Measurements from ENCODE around the gene SGCE. TPM values are rescaled to one million over a fixed set of nuclear protein-coding genes. Genes with fewer than 3 reads are reported as not detected.

Gene SGCE
- total and polyA plus RNA-seq, 10 of the 15 experiments (the other 5 are each of a cell fraction or from before 2014, with no cell fraction given) = 30.5 to 80.1 (median 49.2) TPM

GRCh38 chr7:94657771-94658693 is 2.1 kb upstream of the SGCE start (continued):
- TF ChIP-seq HDGF (IDR thresholded peaks at IDR 0.05) = peak; percentile 76
- no peak for TF ChIP-seq JUNB (IDR thresholded peaks at IDR 0.05)
- TF ChIP-seq ATF7 (IDR thresholded peaks at IDR 0.05; ENCODE audit: low read depth) = no peak
- TF ChIP-seq CTCF (IDR thresholded peaks at IDR 0.05 in 2 of 3, conservative IDR thresholded peaks at IDR 0.05 in 1 of 3; ENCODE audit: control insufficient read depth in 2 of 3, extremely low read depth in 1 of 3, insufficient read depth in 1 of 3, low read depth in 3 of 3, low read length in 3 of 3) = peak in 1 of 3 experiments; percentile 16; a peak in 1 of 6 replicates
- no peak for TF ChIP-seq NFXL1 (IDR thresholded peaks at IDR 0.05; ENCODE audit: borderline replicate concordance)
- TF ChIP-seq ZNF592 (IDR thresholded peaks at IDR 0.05) = no peak
- TF ChIP-seq MTA3 (IDR thresholded peaks at IDR 0.05; ENCODE audit: borderline replicate concordance, low read length) = no peak
- no peak for TF ChIP-seq BCLAF1 (IDR thresholded peaks at IDR 0.05)
- TF ChIP-seq E2F8 (IDR thresholded peaks at IDR 0.05; ENCODE audit: low read depth, partially characterized antibody) = no peak
- no peak for TF ChIP-seq BACH1 (IDR thresholded peaks at IDR 0.05; ENCODE audit: borderline replicate concordance)
- no peak for TF ChIP-seq CHD2 (IDR thresholded peaks at IDR 0.05; ENCODE audit: borderline replicate concordance, low read depth, low read length)
- TF ChIP-seq NR2C1 (IDR thresholded peaks at IDR 0.05) = no peak

Data from GM12878 (cell line).